ENCODE measurements around the gene CHERP. TPM values are rescaled to one million over a fixed set of nuclear protein-coding genes. Genes with fewer than 3 reads are reported as not detected.

The CHERP gene
- total RNA-seq, 2 experiments from 2014 or later: 15.6 to 87.2 TPM

DNA sequence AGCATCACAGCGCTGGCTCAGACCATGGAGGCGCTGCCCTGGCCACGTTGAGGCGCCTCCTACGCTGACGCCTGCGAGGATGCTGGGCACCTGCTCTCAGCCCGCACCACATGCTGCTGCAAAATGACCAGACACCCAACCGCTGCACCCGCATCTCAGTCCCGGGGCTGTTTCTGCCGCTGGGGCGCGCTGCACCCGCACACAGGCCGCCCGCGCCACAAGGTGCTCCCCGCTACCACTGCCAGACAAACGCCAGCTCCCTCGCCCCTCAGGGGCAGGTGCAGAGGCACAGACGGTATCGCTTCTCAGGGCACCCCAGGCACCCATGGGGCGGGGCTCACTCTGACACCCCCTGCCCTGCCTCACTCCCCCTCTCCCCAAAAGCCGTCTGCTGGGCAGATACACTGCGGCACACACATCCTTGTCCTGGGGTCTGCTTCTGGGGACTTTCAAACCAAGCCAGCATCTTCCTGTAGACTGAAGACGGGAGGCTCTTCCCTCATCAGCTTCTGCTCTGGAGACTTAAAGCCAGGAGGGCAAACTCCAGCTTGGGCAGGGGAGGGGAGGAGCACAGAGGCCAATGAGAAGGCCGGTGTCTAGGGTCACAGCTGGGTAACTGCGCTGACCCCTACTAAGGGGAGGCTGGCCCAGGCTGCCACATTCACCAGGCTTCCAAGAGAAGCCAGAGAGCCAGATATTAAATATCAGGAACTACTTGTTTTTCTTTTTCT, 16.3 kb downstream of the CHERP start:
- BruUV-seq (replicated peaks): no TSS peak
- H3K9me2 ChIP-seq (ENCODE audit: insufficient read depth, low read length): no peaks in the 10 kb centered on the region
- no peak overlapping the region for H2AFZ ChIP-seq (ENCODE audit: low read length)
- no peak overlapping the region for H3K4me2 ChIP-seq (ENCODE audit: low read length)
- no peaks in the 10 kb centered on the region for H3K9me3 ChIP-seq (ENCODE audit: low read length)
- peaks cover 96% of the 10 kb centered on the region for H3K36me3 ChIP-seq (ENCODE audit: insufficient read depth, low read length)
- POLR2A ChIA-PET: no interaction called here
- intact Hi-C loops (cut with micrococcal nuclease; ENCODE audit: unreplicated experiment): no loop called here
- H3K4me1 ChIP-seq (ENCODE audit: insufficient read depth, low read length, poor library complexity, severe bottlenecking): no peaks in the 10 kb centered on the region
- H3K4me3 ChIP-seq (ENCODE audit: low read depth, low read length, poor library complexity, severe bottlenecking): no peak overlapping the region
- H3K79me2 ChIP-seq (ENCODE audit: insufficient read depth, low read depth, low read length): no peaks in the 10 kb centered on the region
- no peaks in the 10 kb centered on the region for H4K20me1 ChIP-seq (ENCODE audit: insufficient read depth, low read length)
- no peak for DNase-seq (ENCODE audit: low spot score)
- H3K27ac ChIP-seq (ENCODE audit: low read depth, low read length, poor library complexity, severe bottlenecking): no peak overlapping the region
- TF ChIP-seq, protein P1, sequence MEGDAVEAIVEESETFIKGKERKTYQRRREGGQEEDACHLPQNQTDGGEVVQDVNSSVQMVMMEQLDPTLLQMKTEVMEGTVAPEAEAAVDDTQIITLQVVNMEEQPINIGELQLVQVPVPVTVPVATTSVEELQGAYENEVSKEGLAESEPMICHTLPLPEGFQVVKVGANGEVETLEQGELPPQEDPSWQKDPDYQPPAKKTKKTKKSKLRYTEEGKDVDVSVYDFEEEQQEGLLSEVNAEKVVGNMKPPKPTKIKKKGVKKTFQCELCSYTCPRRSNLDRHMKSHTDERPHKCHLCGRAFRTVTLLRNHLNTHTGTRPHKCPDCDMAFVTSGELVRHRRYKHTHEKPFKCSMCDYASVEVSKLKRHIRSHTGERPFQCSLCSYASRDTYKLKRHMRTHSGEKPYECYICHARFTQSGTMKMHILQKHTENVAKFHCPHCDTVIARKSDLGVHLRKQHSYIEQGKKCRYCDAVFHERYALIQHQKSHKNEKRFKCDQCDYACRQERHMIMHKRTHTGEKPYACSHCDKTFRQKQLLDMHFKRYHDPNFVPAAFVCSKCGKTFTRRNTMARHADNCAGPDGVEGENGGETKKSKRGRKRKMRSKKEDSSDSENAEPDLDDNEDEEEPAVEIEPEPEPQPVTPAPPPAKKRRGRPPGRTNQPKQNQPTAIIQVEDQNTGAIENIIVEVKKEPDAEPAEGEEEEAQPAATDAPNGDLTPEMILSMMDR (conservative IDR thresholded peaks at IDR 0.05; ENCODE audit: low read length): no peak
- no peak for TF ChIP-seq EZH2phosphoT487 (IDR thresholded peaks at IDR 0.05; ENCODE audit: borderline replicate concordance, low read depth, low read length)
- CTCF ChIA-PET (ENCODE audit: unreplicated experiment): no interaction called here

DNA sequence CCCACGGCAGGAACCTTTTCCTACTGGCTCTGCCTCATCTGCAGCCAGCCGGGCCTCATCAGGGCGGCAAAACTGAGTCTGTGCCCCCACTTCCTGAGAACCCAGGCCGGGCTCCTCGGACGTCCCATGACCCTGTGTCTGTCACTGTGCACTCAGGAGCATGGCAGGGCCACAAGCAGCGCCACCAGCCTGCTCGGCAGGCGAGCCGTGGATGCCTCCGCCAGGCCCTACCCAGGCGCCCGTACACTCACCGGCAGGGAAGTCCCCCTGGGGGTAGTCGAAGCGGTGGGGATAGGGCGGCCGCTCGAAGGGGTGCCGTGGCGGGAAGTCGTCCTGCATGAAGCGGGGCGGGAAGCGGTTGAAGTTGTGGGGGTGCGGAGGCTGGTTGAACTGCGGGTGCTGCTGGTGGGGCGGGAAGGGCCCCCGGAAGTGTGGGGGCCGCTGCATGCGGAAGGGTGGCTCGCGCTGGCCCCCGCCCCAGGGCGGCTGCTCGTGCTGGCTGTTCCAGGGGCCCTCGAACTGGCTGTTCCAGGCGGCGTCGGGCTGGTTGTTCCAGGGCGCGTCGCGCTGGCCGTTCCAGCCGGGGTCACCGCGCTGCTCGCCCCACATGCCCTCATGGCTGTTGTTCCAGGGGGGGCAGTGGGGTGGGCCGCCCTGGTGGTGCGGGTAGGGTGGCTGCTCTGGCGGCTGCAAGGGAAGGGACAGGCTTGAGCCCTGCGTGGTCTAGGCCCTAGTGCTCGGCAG, 17.1 kb downstream of the CHERP start:
- no TSS peak for BruUV-seq (replicated peaks)
- no peaks in the 10 kb centered on the region for H3K9me2 ChIP-seq (ENCODE audit: insufficient read depth, low read length)
- no peaks in the 10 kb centered on the region for H3K9me3 ChIP-seq (ENCODE audit: low read length)
- intact Hi-C loops (cut with micrococcal nuclease; ENCODE audit: unreplicated experiment): no loop called here
- no peak overlapping the region for H3K4me3 ChIP-seq (ENCODE audit: low read depth, low read length, poor library complexity, severe bottlenecking)
- no peaks in the 10 kb centered on the region for H3K79me2 ChIP-seq (ENCODE audit: insufficient read depth, low read depth, low read length)
- H3K27ac ChIP-seq (ENCODE audit: low read depth, low read length, poor library complexity, severe bottlenecking): no peak overlapping the region
- TF ChIP-seq, protein P1 (conservative IDR thresholded peaks at IDR 0.05; ENCODE audit: low read length): no peak
- TF ChIP-seq EZH2phosphoT487 (IDR thresholded peaks at IDR 0.05; ENCODE audit: borderline replicate concordance, low read depth, low read length): no peak
- H3K4me2 ChIP-seq (ENCODE audit: low read length): no peak overlapping the region
- no peaks in the 10 kb centered on the region for H3K4me1 ChIP-seq (ENCODE audit: insufficient read depth, low read length, poor library complexity, severe bottlenecking)
- ChIA-PET CTCF (ENCODE audit: unreplicated experiment) (no interaction called here), POLR2A (interaction anchor here (0.7 kb wide), 1 partner anchor 67 kb away, joined by 3 read pairs; no protein-coding TSS in a partner anchor)
- peaks cover 96% of the 10 kb centered on the region for H3K36me3 ChIP-seq (ENCODE audit: insufficient read depth, low read length)
- H4K20me1 ChIP-seq (ENCODE audit: insufficient read depth, low read length): no peaks in the 10 kb centered on the region
- H2AFZ ChIP-seq (ENCODE audit: low read length): no peak overlapping the region
- no peak for DNase-seq (ENCODE audit: low spot score)
